GDM1 (cell line): ENCODE data around the gene ZDHHC8.

ENCODE experiments used
- DNase-seq: peaks from one replicate; lab custom pipeline; 2025; lab: John Stamatoyannopoulos, UW

ZDHHC8 gene

GRCh38 chr22:20114506-20115475, 16.8 kb upstream of the ZDHHC8 start:
- DNase-seq, result no peak

- DNase-seq, result no peak
Observed at GRCh38 chr22:20115691-20116375, 15.8 kb upstream of the ZDHHC8 start, which contains the start of gene RANBP1. RANBP1 (plus strand) TSS chr22:20116104; CDS start chr22:20116185, 81 bp downstream.

- DNase-seq, result no peak
Observed at GRCh38 chr22:20116376-20116950, 15.1 kb upstream of the ZDHHC8 start.

GRCh38 chr22:20116951-20117632, 14.5 kb upstream of the ZDHHC8 start, which contains the start of gene TRMT2A:
TRMT2A (minus strand) TSS chr22:20117226; CDS start chr22:20116906, 320 bp downstream.
- peak; percentile 98 for DNase-seq

- DNase-seq, result no peak
Observed at GRCh38 chr22:20117633-20118299, 13.8 kb upstream of the ZDHHC8 start.

- DNase-seq, result no peak
Observed at GRCh38 chr22:20118300-20119020, 13.1 kb upstream of the ZDHHC8 start.

- no peak for DNase-seq
Observed at GRCh38 chr22:20121856-20122415, 9.7 kb upstream of the ZDHHC8 start.

GRCh38 chr22:20123366-20124082, 8.1 kb upstream of the ZDHHC8 start:
- DNase-seq, result no peak

GRCh38 chr22:20124083-20124787, 7.4 kb upstream of the ZDHHC8 start:
- DNase-seq, result no peak

GRCh38 chr22:20125201-20126174, 6.1 kb upstream of the ZDHHC8 start:
- no peak for DNase-seq

- DNase-seq, result no peak
Observed at GRCh38 chr22:20126284-20127029, 5.1 kb upstream of the ZDHHC8 start.

- no peak for DNase-seq
Observed at GRCh38 chr22:20127318-20127868, 4.2 kb upstream of the ZDHHC8 start.

- DNase-seq, result no peak
Observed at GRCh38 chr22:20127869-20128618, 3.6 kb upstream of the ZDHHC8 start.

- DNase-seq, result no peak
Observed at GRCh38 chr22:20128619-20128901, 3.0 kb upstream of the ZDHHC8 start.

- DNase-seq, result no peak
Observed at GRCh38 chr22:20128902-20129746, 2.5 kb upstream of the ZDHHC8 start.

- no peak for DNase-seq
Observed at GRCh38 chr22:20129747-20130014, 1.9 kb upstream of the ZDHHC8 start.
